ENCODE results near the gene C1QB.
A peak's percentile ranks its signal among the peaks of the same experiment; 100 is the strongest.

C1QB gene

GRCh38 chr1:22633697-22634463 is 19.2 kb upstream of the C1QB start:
- DNase-seq (ENCODE audit: low read depth in 2 of 2), result no peak

GRCh38 chr1:22635436-22635835 is 17.6 kb upstream of the C1QB start:
- no peak for DNase-seq (ENCODE audit: low read depth in 2 of 2)

DNA sequence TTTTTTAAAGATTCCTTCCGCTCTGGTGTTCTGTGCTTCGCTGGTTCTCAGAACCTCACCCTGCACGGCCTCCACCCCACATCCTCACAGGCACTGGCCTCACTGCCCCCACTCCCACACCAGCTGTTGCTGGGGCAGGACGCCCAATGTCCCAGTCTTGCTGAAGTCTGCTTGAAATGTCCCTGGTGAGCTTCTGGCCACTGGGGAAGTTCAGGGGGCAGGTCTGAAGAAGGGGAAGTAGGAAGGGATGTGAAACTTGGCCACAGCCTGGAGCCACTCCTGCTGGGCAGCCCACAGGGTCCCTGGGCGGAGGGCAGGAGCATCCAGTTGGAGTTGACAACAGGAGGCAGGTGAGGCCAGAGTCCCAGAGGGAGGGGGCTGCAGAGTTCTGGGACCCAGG is 16.7 kb upstream of the C1QB start, which contains the start of gene C1QA:
C1QA (plus strand) TSS at position 276 of the 400 bp plus-strand sequence. CDS start 989 bp downstream, outside the sequence.
- no peak for DNase-seq (ENCODE audit: low read depth in 2 of 2)

DNA sequence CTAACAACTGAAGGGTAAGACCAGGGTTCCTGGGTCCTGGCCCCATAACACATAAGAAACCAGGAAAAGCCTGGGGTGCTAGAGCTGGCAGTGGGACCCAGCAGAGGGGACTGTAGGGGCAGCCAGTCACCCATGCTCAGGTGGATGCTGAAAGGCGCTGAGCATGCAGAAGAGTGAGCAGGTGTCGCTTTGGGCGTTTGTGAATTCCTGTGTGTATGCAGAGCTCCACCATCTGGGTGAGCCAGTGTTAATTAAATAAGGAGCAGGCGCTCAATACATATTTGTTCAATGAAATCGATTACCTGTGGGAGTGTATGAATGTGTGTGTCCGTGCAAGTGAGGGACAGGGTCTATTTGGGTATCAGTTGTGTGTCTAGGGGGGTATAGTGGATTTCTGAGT is 16.1 kb upstream of the C1QB start:
- DNase-seq (ENCODE audit: low read depth in 2 of 2), result no peak

DNA sequence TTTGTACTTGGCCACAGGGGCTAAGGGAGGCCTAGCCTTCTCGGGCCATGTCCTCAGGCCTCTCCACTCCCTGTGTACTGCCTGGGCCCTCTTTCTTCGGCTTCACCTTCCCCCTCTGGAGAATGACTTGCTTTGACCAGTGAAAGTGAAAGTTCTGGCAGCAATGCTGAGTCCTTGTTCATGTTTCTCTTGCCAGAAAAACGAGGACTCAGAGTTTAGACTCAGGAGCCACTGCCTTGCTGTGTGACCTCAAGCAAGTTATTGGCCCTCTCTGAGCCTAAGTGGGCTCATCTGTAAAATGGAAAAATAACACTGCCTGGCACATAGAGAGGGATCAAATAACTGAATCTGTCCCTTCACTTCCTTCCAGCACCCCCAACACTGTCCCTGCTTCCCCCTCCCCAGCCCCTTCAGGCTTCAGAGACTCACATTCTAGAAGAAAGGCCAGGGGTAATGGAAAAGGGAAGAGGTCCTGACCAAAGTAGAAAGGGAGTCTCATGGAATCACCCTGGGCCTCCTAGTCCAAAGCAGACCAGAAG is 15.1 kb upstream of the C1QB start:
- DNase-seq (ENCODE audit: low read depth in 2 of 2), result no peak

- DNase-seq (ENCODE audit: low read depth in 2 of 2), result no peak
Measured at GRCh38 chr1:22638476-22639234, 14.4 kb upstream of the C1QB start.

GRCh38 chr1:22639286-22639685 is 13.8 kb upstream of the C1QB start:
- no peak for DNase-seq (ENCODE audit: low read depth in 2 of 2)

DNA sequence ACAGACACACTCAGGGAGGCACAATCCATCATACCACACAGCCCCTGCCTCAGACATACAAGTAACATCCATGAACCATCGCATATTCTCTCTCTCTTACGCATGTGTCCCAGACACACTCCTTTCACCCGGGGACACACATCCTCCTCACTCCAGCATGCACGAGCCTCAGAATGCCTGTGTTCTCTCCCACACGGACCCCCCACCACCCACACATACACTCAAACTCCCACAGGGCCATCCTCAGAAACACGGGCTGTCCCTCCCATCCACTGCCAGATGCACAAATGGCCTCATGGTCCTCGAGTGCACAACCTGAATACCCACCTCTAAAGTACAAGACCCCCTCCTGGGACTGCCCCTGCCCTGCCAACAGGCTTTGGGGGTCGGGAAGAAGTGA is 11.8 kb upstream of the C1QB start:
- DNase-seq (ENCODE audit: low read depth in 2 of 2), result no peak

GRCh38 chr1:22641906-22642636 is 11.0 kb upstream of the C1QB start:
- peak; percentile 61 to 70 for DNase-seq (ENCODE audit: low read depth in 2 of 2)

- DNase-seq (ENCODE audit: low read depth in 2 of 2), result no peak
Measured at GRCh38 chr1:22643381-22643780, 9.7 kb upstream of the C1QB start, which contains the start of gene C1QC. TSS of gene C1QC (plus strand) at chr1:22643633. CDS start at chr1:22644024, 391 bp downstream.

DNA sequence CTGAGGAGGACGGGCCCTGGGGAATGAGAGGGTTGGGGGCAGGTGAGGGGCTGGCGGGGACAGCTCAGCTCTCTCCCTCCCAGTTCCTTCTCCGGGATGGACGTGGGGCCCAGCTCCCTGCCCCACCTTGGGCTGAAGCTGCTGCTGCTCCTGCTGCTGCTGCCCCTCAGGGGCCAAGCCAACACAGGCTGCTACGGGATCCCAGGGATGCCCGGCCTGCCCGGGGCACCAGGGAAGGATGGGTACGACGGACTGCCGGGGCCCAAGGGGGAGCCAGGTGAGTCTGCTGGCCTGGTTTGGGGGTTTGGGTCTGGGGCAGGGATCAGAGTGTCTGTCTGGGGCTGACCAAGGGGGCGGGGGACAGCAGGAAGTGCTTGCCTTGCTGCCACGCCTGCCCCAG is 9.1 kb upstream of the C1QB start:
- DNase-seq (ENCODE audit: low read depth in 2 of 2), result no peak

DNA sequence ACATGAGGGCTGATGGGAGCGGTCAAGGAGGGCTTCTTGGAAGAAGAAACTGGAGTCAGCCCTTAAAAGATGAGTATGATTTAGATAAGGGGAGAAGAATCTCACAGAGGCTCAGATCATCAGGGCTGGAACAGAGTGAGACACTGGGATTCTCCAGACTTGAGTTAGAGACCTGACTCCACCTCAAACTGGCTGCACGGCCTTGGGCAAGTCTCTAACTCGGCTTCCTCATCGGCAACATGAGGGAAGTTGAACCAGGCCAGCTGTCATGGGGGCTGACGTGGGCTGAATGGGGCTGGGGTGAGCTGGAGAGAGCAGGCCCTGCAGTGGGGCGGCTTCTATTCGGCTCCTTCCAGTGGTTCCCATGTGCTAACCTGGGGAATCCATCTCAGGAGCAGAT is 7.1 kb upstream of the C1QB start:
- no peak for DNase-seq (ENCODE audit: low read depth in 2 of 2)

GRCh38 chr1:22646384-22646783 is 6.7 kb upstream of the C1QB start:
- no peak for DNase-seq (ENCODE audit: low read depth in 2 of 2)

DNA sequence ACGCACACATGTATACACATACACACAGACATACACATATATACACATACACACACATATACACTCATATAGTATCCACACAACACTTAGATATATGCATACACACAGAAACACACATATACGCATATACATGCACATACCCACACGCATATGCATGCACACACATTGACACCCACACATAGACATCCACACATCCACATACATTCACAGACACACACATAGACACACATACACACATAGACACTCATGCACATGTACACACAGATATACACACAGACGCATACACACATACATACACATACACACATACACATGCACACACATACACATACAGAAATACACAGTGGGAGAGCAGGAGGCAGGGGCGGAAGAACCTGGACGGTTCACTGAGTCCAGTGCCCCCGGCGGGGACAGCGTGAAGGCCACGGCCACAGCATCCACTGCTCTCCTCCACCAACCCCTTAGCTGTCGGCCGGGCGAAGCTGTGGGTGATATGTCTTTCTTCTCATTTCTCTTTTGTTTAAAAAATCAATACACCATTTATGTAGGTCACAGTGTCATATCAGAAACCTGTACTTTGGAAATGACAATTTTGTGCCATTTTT is 2.8 kb upstream of the C1QB start:
- DNase-seq (ENCODE audit: low read depth in 2 of 2), result no peak

DNA sequence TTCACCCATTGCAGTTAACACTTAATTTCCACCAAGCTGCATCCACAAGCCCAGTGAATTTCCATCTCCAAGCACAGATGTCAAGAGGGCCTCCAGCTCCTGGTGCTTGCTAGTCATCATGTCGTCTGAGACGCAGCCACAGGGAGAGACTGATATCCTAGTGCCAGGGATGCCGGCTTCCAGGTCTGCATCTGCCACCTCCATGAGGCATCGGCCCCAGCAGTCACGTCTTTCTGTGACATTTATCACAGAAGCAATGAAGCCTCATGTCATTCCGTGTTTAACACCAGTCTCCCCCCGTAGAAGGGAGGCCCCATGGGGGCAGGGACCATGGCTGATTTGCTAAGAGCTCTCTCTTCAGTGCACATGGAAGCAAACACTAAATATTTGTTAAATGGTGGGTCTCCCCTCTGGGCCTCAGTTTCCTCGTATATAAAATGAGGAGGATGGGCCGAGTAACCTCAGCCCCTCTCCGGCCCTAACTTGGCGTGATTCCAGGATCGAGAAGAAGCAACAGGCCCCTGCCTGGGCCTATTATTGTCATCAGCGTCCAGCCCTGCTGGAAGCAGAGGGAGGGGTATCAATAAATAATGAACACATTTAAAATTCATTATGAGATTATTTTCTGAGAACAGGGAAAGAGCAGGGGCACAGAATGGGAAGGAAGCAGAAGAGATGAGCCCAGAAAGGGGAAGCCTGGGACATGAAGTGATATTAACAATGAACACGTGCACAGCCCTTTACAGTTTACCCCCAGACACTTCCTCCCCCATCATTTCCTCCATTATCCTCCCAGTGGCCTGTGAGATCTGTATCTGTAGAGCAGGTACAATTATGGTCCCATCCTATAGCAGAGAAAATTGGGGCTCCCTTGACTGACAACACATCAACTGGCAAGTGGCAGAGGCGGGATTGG is 837 bp upstream of the C1QB start:
- DNase-seq (ENCODE audit: low read depth in 2 of 2), result no peak

DNA sequence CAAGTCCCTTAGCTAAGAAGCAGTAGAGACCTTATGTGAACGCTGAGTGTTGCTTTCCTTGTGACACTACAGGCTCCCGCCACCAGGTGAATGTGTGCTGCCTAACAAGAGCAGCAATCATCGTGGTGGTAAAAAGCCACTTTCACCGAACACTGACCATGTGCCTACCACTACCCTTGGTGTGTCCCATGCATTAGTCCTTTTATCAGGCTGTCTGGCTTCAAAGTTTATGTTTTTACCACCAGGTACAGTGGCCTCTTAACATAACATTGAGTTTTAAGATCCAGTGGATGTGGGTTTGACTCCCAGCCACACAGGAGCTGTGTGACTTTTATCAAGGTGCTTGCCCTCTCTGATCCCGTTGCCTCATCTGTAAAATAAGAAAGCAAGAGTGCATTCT is 1.7 kb downstream of the C1QB start:
- DNase-seq (ENCODE audit: low read depth in 2 of 2), result no peak

GRCh38 chr1:22658385-22659163 is 5.5 kb downstream of the C1QB start:
- no peak for DNase-seq (ENCODE audit: low read depth in 2 of 2)

DNA sequence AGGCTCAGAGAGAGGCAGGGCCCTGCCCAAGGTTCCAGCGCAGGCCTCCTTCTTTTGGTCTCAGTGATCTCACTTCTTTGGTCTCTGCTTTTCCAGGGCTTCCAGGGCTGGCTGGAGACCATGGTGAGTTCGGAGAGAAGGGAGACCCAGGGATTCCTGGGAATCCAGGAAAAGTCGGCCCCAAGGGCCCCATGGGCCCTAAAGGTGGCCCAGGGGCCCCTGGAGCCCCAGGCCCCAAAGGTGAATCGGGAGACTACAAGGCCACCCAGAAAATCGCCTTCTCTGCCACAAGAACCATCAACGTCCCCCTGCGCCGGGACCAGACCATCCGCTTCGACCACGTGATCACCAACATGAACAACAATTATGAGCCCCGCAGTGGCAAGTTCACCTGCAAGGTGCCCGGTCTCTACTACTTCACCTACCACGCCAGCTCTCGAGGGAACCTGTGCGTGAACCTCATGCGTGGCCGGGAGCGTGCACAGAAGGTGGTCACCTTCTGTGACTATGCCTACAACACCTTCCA is 7.7 kb downstream of the C1QB start:
- no peak for DNase-seq (ENCODE audit: low read depth in 2 of 2)

- DNase-seq (ENCODE audit: low read depth in 2 of 2), result no peak
Measured at GRCh38 chr1:22661880-22662279, 8.8 kb downstream of the C1QB start.

DNA sequence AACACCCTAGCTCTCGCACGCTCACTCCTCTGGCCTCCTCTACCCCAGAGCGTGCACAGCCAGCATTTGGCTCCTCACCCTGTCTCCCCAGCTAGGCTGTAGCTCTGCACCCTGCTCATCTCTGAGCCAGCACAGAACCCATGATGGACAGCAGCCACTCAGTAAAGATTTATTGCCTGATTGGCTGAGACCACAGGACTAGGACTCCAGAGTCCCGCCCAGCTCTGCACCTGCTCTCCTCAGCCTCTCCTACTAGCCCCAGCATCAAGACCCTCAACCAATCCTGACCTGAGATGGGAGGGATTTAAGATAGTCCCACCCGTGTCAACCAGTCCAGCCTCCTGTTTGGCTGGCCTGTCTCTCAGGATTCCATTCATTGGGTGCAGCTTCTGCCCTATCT is 9.3 kb downstream of the C1QB start:
- DNase-seq (ENCODE audit: low read depth in 2 of 2), result no peak
